Nucleus accumbens (tissue), 56 donors: ENCODE measurements around the gene SLC7A6OS.

Experiments used
- DNase-seq, 56 donors: peaks; one replicate each; lab custom pipeline; 2025; lab: John Stamatoyannopoulos, UW

Gene SLC7A6OS

GRCh38 chr16:68310774-68311511 is at the start of gene SLC7A6OS, which contains the start of gene PRMT7:
Gene SLC7A6OS, minus strand, starts transcription at chr16:68310946. Its CDS starts 20 bp downstream, at chr16:68310926.
Gene PRMT7, plus strand, starts transcription at chr16:68311019. Its CDS starts 4,961 bp downstream, at chr16:68315980.
- DNase-seq: peak; percentile 48 to 96 (median 86)

GRCh38 chr16:68359398-68360191 is 48.8 kb upstream of the SLC7A6OS start:
- DNase-seq: no peak

GRCh38 chr16:68358951-68359350 is 48.2 kb upstream of the SLC7A6OS start:
- DNase-seq: no peak

- no peak for DNase-seq
These were observed 47.2 kb upstream of the SLC7A6OS start for GRCh38 chr16:68357923-68358322.

GRCh38 chr16:68357521-68357922 is 46.8 kb upstream of the SLC7A6OS start:
- no peak for DNase-seq

GRCh38 chr16:68356919-68357286 is 46.2 kb upstream of the SLC7A6OS start:
- no peak for DNase-seq

- peak in 1 of 56 donors; percentile 20 for DNase-seq
These were observed 45.6 kb upstream of the SLC7A6OS start for GRCh38 chr16:68356249-68356918.

GRCh38 chr16:68355447-68356248 is 44.9 kb upstream of the SLC7A6OS start:
- DNase-seq: peak in 1 of 56 donors; percentile 29

- DNase-seq: no peak
These were observed 44.1 kb upstream of the SLC7A6OS start for GRCh38 chr16:68354816-68355215.

GRCh38 chr16:68353366-68353765 is 42.6 kb upstream of the SLC7A6OS start:
- no peak for DNase-seq

- no peak for DNase-seq
These were observed 41.3 kb upstream of the SLC7A6OS start for GRCh38 chr16:68351991-68352431.

- no peak for DNase-seq
These were observed 40.7 kb upstream of the SLC7A6OS start for GRCh38 chr16:68351463-68351862.

GRCh38 chr16:68350813-68351350 is 40.1 kb upstream of the SLC7A6OS start:
- DNase-seq: no peak

GRCh38 chr16:68349838-68350410 is 39.2 kb upstream of the SLC7A6OS start:
- DNase-seq: no peak

- no peak for DNase-seq
These were observed 38.1 kb upstream of the SLC7A6OS start for GRCh38 chr16:68348639-68349445.

- DNase-seq: no peak
These were observed 36.9 kb upstream of the SLC7A6OS start for GRCh38 chr16:68347605-68348004.

- DNase-seq: peak in 1 of 56 donors; percentile 11
These were observed 36.2 kb upstream of the SLC7A6OS start for GRCh38 chr16:68346892-68347480.

GRCh38 chr16:68345958-68346635 is 35.4 kb upstream of the SLC7A6OS start:
- DNase-seq: no peak
